Natural killer cell (primary cell): ENCODE data around the gene CAMK4. TPM values are rescaled to one million over a fixed set of nuclear protein-coding genes. Genes with fewer than 3 reads are reported as not detected.

Source experiments
- ATAC-seq, 3 donors: fragments of 150-1000 bp in 2 of 3; fragments of 200-7000 bp in 1 of 3; cut with Tn5 transposase; 1 replicate in 1 of 3; 2 replicates in 2 of 3; pipeline ENCODE4 v1.10.0; 2021; ENCODE audit warnings: mild to moderate bottlenecking in 2 of 3, moderate library complexity in 2 of 3
- DNase-seq, 2 donors: peaks; one replicate each; pipeline versions ENCODE4 v3.0.0 to v3.0.0-alpha.2; 2013 to 2021; ENCODE audit warnings: mixed read lengths in 1 of 2
- H3K27ac ChIP-seq: one replicate; pipeline ENCODE4 v1.5.1; 2013; ENCODE audit warnings: mild to moderate bottlenecking, low read length
- H3K27me3 ChIP-seq: one replicate; pipeline ENCODE4 v1.6.1; 2013; ENCODE audit warnings: low read length; ENCODE audit not compliant: control insufficient read depth, insufficient read depth
- H3K36me3 ChIP-seq: one replicate; pipeline ENCODE4 v1.6.1; 2013; ENCODE audit warnings: low read length; ENCODE audit not compliant: control insufficient read depth, insufficient read depth
- H3K4me1 ChIP-seq: one replicate; pipeline ENCODE4 v1.6.1; 2013; ENCODE audit warnings: low read length; ENCODE audit not compliant: control insufficient read depth, insufficient read depth
- H3K4me3 ChIP-seq: one replicate; pipeline ENCODE4 v1.5.1; 2013; ENCODE audit warnings: low read length
- H3K9me3 ChIP-seq: one replicate; pipeline ENCODE4 v1.6.1; 2013; ENCODE audit warnings: low read length; ENCODE audit not compliant: control insufficient read depth, insufficient read depth
- H3K27ac Mint-ChIP-seq, 2 donors: one replicate each; pipeline ENCODE4 v1.8.0; 2022; ENCODE audit warnings: mild to moderate bottlenecking in 2 of 2, mixed read lengths in 2 of 2, moderate library complexity in 1 of 2
- H3K27me3 Mint-ChIP-seq, 2 donors: one replicate each; pipeline ENCODE4 v1.8.0; 2022; ENCODE audit warnings: low read depth in 2 of 2, mixed read lengths in 2 of 2
- H3K36me3 Mint-ChIP-seq: one replicate; pipeline ENCODE4 v1.8.0; 2022; ENCODE audit warnings: mixed read lengths
- H3K4me1 Mint-ChIP-seq, 2 donors: one replicate each; pipeline ENCODE4 v1.8.0; 2022; ENCODE audit warnings: mixed read lengths in 2 of 2
- H3K4me3 Mint-ChIP-seq: one replicate; pipeline ENCODE4 v1.8.0; 2022; ENCODE audit warnings: mild to moderate bottlenecking, moderate library complexity, mixed read lengths
- H3K9me3 Mint-ChIP-seq, 2 donors: one replicate each; pipeline ENCODE4 v1.8.0; 2022; ENCODE audit warnings: mixed read lengths in 2 of 2
- CTCF ChIP-seq: fragments of 200-600 bp; IDR thresholded peaks from one replicate; pipeline ENCODE4 v1.8.0; 2022; ENCODE audit warnings: antibody characterized with exemption
- WGBS: methylation state at CpG from one replicate; pipeline ENCODE4 v1.1.7; 2013; ENCODE audit warnings: missing lambda C conversion rate; ENCODE audit not compliant: insufficient coverage; 5-methylcytosine and 5-hydroxymethylcytosine counted together
- intact Hi-C: fragments of 100-400 bp; cut with micrococcal nuclease; formaldehyde crosslinking; loops from one replicate; pipeline ENCODE4 v1.14.2; 2022
- total RNA-seq, 4 donors: library from RNA; stranded (reverse); fragments of 120-200 nt in 1 of 4; gene quantifications; one replicate each; pipeline versions ENCODE4 v1.2.3 to v1.2.4, GENCODE V29; 2013 to 2022

CAMK4 gene
- total RNA-seq, 3 donors from 2014 or later (not counting 1 experiment from before 2014, with no cell fraction given): 0.80 to 7.9 (median 7.2) TPM

- no peak for ATAC-seq
- H3K9me3 ChIP-seq: no peaks in the 10 kb centered on the region
Observed at GRCh38 chr5:111509119-111509518, 284.9 kb downstream of the CAMK4 start.

GRCh38 chr5:111511174-111511830 is 287.1 kb downstream of the CAMK4 start:
- intact Hi-C loops: no loop called here
- H3K27ac ChIP-seq: peak overlapping the region; percentile 92

More at GRCh38 chr5:111509119-111509518, 284.9 kb downstream of the CAMK4 start:
- Histone ChIP-seq H3K4me3 (no peak overlapping the region), H3K36me3 (peaks cover 2% of the 10 kb centered on the region), H3K27ac (no peak overlapping the region), H3K4me1 (peaks cover 10% of the 10 kb centered on the region), H3K27me3 (no peaks in the 10 kb centered on the region)
- Mint-ChIP-seq H3K36me3 (no peaks in the 10 kb centered on the region), H3K27ac (peak overlapping the region; percentile 90 to 97), H3K4me3 (no peak overlapping the region), H3K4me1 (peaks cover 62 to 79% of the 10 kb centered on the region in 2 donors), H3K9me3 (no peaks in the 10 kb centered on the region), H3K27me3 (no peaks in the 10 kb centered on the region)
- no CpG with 5 or more reads among the region's 1 CpG for WGBS
- intact Hi-C loops: no loop called here
- DNase-seq: no peak
- TF ChIP-seq CTCF: no peak

GRCh38 chr5:111511831-111512374 is 287.7 kb downstream of the CAMK4 start:
- no peak for TF ChIP-seq CTCF
- no peaks in the 10 kb centered on the region for H3K27me3 Mint-ChIP-seq
- peaks cover 62 to 70% of the 10 kb centered on the region in 2 donors for H3K4me1 Mint-ChIP-seq
- H3K27ac ChIP-seq: peak overlapping the region; percentile 92
- peak; percentile 2 to 10 (median 9) for ATAC-seq
- WGBS: under 1% methylated on average over 32 of the region's 32 CpGs
- peak overlapping the region; percentile 90 to 97 for H3K27ac Mint-ChIP-seq
- peak overlapping the region; percentile 98 for H3K4me3 ChIP-seq
- H3K27me3 ChIP-seq: no peaks in the 10 kb centered on the region
- peak in 1 of 2 donors; percentile 32 for DNase-seq
- peak overlapping the region; percentile 98 for H3K4me3 Mint-ChIP-seq
- no peaks in the 10 kb centered on the region for H3K9me3 ChIP-seq
- H3K36me3 ChIP-seq: no peaks in the 10 kb centered on the region
- H3K4me1 ChIP-seq: peaks cover 10% of the 10 kb centered on the region
- intact Hi-C loops: loop anchor here (1.0 to 2.0 kb wide), 2 partner anchors 18 to 245 kb away; partner anchors contain the start of gene NREP
- no peaks in the 10 kb centered on the region for H3K36me3 Mint-ChIP-seq
- H3K9me3 Mint-ChIP-seq: no peaks in the 10 kb centered on the region

More at GRCh38 chr5:111511174-111511830, 287.1 kb downstream of the CAMK4 start:
- Mint-ChIP-seq H3K27me3 (no peaks in the 10 kb centered on the region), H3K27ac (peak overlapping the region; percentile 90 to 97), H3K4me1 (peaks cover 62 to 74% of the 10 kb centered on the region in 2 donors), H3K4me3 (peak overlapping the region; percentile 98), H3K9me3 (no peaks in the 10 kb centered on the region), H3K36me3 (no peaks in the 10 kb centered on the region)
- Histone ChIP-seq H3K36me3 (no peaks in the 10 kb centered on the region), H3K4me1 (peaks cover 10% of the 10 kb centered on the region), H3K4me3 (peak overlapping the region; percentile 98), H3K27me3 (no peaks in the 10 kb centered on the region), H3K9me3 (no peaks in the 10 kb centered on the region)
- ATAC-seq (no peak), DNase-seq (no peak)
- WGBS: 13% methylated on average over 2 of the region's 2 CpGs
- TF ChIP-seq CTCF: no peak
